NCI-H526 (cell line): ENCODE results near the gene STK11IP.
A peak's percentile ranks its signal among the peaks of the same experiment; 100 is the strongest.

Experiments
- DNase-seq, 2 experiments: peaks; one replicate each; lab custom pipeline; 2025; lab: John Stamatoyannopoulos, UW

STK11IP gene

GRCh38 chr2:219562049-219563020 lies 35.3 kb upstream of the STK11IP start:
- DNase-seq = peak; percentile 73 to 91

- DNase-seq = no peak
Measured at GRCh38 chr2:219563271-219563928, 34.3 kb upstream of the STK11IP start.

DNA sequence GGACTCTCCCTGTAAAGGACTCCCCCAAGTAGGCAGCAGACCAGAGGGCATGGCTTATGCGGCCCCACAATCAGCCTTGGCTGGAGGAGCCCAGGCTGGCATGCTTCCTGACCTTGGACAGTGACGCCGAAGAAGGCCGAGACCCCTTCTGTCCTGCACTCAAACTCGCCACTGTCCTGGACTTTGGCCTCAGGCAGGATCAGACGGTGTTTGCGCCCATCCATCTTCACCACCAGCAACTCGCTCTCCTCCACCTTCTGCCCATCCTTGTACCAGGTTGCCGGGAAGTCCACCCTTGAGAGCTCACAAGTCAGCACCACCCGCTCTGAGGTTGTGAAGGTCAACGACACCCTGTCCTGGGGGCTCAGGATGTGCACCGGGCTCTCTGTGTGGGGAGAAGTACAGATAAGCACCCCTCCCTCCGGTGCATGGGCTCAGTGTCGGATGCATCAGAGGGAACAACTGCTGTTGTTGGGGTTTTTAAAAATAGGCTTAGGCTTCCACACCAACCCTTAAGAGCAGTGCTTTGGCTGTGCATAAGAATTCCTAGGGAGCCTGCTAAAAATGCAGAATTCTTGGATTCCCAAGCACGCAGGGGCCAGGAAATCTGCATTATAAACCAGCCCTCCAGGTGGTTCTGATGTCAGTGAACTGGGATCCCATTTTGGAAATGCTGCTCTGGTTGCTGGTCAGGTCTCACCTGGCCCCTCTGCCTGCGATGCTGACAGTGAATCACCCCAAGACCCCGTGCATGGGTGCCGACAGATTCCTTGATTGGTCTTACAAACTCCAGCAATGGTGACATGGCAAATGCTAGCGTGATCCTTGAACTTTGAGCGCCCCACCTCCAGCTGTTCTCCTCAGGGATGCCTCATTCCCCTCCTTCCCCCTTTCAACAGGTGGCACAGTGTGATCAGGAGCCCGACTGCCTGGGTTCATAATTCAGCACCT lies 32.3 kb upstream of the STK11IP start:
- DNase-seq = no peak

DNA sequence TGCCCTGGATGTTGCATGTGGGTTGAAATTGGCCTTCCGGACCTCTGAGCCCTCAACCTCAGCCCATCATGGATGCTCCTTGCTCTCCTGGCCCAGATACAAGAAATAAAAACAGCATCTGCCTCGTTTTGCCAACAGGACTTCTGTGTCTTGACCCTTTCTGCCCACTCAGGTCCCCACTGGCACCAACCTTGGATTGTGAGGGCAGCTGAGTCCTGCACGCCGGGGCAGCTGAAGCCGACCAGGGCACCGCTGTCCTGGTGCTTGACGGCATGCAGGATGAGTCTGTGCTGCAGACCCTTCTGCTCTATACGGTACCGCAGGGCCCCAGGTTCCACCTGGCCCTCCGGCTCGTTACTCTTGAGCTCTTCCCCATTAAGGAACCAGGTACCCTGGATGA lies 31.0 kb upstream of the STK11IP start:
- no peak for DNase-seq

GRCh38 chr2:219567131-219567530 lies 30.5 kb upstream of the STK11IP start:
- DNase-seq = no peak

GRCh38 chr2:219567791-219568361 lies 29.8 kb upstream of the STK11IP start:
- DNase-seq = no peak

GRCh38 chr2:219569041-219569440 lies 28.6 kb upstream of the STK11IP start:
- no peak for DNase-seq

DNA sequence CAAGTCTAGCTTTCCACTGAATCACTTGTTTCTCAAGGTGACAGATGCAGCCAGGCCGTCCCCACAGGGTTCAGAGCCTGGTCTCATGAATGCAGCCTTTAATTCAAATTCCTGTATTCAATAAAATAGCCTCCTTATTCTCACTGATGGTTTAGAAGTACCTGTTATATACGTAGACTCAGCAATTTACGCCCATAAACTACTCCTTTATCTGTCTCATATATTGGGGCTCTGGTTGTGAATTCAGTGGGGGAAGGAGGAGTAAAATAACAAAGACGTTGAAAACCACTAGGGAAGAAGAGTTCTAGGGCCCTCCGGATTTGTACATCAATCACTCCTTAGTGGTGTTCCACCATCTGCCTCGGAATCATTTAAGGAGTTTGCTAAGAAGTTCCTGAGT lies 28.0 kb upstream of the STK11IP start:
- no peak for DNase-seq

- DNase-seq = peak in 1 of 2 experiments; percentile 70
Measured at GRCh38 chr2:219570194-219570923, 27.3 kb upstream of the STK11IP start.

GRCh38 chr2:219570924-219571310 lies 26.7 kb upstream of the STK11IP start:
- DNase-seq = peak in 1 of 2 experiments; percentile 65

DNA sequence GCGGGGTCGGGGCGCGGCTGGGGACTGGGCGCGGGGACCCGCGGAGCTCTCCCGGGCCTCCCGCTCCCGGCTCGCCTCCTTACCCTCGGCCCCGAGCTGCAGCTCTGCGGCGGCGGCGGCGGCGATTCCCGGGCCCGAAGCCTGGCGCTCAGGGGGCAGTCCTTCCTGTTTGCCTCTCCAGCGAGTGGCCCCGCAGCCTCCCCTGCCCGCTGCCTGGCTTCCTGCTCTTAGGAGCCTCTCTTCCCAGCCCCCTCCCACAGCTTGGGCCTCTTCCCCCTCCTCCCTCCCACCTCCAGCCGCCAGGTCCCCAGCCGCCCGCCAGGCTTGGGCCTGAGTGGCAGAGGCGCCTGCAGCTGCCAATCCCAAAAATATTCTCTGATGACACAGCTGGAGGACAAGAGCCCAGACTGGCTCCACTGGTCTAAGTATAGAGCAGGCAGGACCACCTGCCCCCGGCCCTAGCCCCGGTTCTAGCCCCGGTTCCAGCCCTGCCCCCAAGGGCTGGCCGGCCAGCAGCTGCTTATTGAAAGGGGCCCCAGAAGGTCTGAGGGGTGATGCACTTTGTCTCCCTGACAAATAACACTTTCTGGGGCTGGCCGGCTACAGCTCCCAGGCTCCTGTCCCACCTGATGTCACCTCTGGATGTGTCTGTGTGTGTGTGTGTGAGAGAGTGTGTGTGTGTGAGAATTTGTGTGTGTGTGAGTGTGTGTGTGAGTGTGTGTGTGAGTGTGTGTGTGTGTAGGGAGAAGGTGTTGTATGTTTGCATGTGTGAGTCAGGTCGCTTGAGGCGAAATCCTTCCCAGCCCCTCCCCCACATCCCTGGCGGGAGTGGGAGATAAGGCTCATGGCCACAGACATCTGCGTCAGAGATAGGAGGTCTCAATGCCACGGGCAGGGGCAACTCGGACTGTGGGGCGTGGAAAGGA lies 26.1 kb upstream of the STK11IP start, which contains the start of gene OBSL1:
Gene OBSL1 (minus strand): TSS at position 229 of the 926 bp plus-strand sequence. CDS start 307 bp downstream, outside the sequence.
- DNase-seq = peak; percentile 73 to 93

DNA sequence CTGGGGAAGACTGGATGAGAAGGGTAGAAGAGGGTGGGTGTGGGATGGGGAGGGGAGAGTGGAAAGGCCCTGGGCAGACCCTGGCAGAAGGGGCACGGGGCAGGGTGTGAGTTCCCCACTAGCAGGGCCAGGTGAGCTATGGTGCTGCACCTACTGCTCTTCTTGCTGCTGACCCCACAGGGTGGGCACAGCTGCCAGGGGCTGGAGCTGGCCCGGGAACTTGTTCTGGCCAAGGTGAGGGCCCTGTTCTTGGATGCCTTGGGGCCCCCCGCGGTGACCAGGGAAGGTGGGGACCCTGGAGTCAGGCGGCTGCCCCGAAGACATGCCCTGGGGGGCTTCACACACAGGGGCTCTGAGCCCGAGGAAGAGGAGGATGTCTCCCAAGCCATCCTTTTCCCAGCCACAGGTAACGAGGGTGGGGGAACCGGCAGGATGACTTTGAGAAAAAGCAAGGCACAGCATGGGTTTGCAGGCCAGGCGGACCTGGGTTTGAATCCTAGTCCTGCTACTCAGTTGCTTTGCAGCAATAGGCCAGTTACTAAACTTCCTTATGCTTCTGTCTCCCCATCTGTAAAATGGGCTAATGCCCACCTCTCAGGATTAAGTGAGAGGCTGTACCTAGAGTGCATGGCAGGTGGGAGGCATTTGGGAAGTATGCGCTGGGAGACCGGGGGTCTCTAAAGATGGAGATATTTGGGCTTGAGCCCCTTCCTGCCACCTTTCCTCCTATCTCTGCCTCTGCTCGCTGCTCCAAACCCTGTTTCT lies 25.2 kb upstream of the STK11IP start, which contains the start of gene INHA:
Gene INHA (plus strand): TSS at position 74 of the 765 bp plus-strand sequence. CDS start 65 bp downstream, at position 139.
- DNase-seq = no peak

DNA sequence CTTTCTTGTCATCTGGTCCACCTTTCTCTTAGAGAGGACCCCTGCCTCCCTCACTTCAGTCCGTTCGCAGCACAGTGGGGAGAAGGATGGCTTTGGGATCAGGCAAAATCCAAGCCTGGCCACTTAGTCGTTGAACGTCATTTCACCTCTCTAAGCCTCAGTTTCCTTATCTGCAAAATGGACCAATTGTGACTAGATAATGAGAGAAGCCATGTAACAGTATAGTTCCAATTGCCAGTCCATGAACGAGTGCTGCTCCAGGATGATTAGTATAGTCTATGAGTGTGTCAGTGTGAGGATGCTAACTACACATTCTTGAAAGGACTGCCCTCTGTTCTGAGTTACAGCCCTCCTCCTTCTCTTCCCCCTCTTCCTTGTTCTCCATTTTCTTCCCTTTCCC lies 24.5 kb upstream of the STK11IP start:
- DNase-seq = no peak

- no peak for DNase-seq
Measured at GRCh38 chr2:219574484-219575311, 23.0 kb upstream of the STK11IP start.

DNA sequence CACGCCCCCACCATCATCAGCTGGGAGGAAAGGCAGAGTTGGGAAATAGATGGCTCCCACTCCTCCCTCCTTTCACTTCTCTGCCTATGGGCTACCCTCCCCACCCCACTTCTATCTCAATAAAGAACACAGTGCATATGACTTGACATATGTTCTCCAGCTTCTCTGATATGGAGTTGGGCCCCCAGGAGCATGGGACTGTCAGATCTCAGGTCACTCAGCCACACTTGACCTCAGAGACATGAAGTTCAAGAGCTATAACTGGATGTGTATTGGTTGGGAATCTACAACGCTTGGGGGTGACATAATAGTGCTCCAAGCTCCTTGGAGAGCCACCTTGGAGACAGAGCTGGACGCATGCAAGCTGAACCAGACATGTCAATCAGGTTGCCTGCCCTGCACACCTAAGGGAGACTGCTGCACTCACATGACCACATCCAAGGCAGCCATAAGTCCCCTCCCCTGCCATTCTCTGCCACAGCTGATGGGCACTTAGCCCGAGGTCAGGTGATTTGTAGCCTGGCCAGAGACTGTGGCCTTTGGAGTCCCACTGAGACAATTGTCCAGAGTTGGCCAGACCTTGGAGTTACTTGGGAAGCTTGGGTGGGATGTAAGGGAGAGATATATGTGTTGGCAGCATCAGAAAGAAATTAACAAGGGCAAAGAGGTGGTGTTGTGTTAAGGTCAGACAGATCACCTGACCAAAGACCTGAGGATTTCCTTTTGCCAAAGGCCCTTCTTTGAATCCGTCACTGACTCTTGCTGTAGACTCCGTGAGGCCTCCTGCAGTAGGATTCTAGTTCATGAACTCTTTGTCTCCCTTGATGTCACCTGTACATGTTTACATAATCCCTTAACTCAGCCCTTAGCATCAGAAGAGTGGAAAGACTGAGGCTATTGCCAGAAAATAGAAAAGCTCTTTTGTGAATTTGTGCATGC lies 21.8 kb upstream of the STK11IP start:
- DNase-seq = no peak

DNA sequence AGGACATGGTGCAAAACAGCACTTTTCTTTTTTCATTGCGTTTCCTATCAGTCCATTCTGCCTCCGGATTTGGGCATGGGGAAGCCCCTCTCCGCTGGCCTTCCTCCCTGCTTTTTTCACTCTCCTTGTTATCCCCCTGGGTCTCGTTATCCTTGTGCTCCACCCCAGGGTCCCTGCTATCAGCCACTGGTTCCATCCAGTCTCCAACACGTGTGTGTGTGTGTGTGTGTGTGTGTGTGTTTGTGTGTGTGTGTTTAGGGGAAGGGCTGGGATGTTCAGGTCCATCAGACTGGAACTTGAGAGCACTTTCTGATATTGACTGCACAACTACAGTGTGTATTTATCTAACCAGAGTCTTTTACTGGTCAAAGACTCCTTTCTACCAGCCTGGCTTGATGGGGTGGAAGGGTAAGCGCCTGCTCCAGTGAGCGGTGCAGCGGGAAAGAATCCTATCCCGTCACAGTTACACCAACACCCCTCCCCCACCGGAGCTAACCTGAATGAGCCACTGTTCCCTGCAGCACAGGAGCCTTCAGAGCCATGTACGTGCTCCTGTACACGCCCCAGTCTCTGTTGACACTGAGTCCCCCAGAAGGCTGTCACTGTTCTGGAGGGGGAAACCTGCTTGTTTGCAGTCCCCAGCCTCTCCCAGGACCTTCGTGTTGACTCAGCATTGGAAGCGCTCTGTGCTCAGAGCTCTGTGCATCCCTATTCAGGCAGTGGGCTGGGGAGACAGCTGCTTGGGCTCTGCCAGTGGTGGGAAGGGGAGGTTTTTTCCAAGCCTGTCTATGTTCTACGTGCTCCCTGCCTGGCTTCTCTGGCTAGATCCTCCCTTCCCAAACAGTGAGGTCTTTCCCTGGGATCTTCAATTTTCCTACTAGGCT lies 20.9 kb upstream of the STK11IP start:
- peak; percentile 79 to 91 for DNase-seq
